ENCODE results near the gene TBC1D3B. TPM values are rescaled to one million over a fixed set of nuclear protein-coding genes. Genes with fewer than 3 reads are reported as not detected.
"Not testable (repeated sequence)": the region's sequence is repeated elsewhere in the genome, so short reads cannot be mapped to it uniquely, and the experiment has no call there.

Gene TBC1D3B
- polyA plus RNA-seq, result 1 to 10 TPM; 1.8 to 6.5 (median 4.5) TPM
- long read RNA-seq, donor 1, result 0 reads
- long read RNA-seq, donor 2, result 0 reads
- long read RNA-seq, donor 3, result 0 reads
- long read RNA-seq, donor 4, result 0 reads
- long read RNA-seq, donor 5, result 0 reads
- long read RNA-seq, donor 6, result 0 reads
- long read RNA-seq, donor 7, result 0 reads
- long read RNA-seq, donor 8, result 0 reads
- long read RNA-seq, donor 9, result 0 reads
- long read RNA-seq, donor 10, result 0 reads

DNA sequence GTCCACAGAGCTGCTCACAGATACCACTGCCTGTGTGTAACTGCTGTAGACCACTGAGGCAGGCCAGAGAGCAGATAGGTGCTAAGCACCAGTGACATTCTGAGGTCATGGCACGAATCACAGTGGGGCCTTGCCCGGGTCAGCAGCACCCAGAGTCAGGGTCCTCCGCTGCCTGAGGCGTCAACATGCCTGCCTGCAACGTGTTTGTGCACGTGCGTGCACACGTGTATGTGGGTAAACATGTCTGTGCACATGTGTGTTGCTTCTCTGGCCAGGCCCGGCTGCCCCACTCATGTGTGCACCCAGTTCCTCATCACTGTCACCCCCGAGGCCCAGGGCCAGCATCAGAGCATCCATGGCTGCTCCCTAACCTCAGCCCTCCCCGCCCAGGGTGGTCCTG, at the start of gene TBC1D3B:
Gene TBC1D3B (minus strand): TSS at position 101 of the 400 bp plus-strand sequence. CDS start 1,586 bp downstream, outside the sequence.
- FAIRE-seq; H3K4me1 ChIP-seq (ENCODE audit: control insufficient read depth in 3 of 3, insufficient read depth in 2 of 3, low read depth in 1 of 3, low read length in 2 of 3); H3K4me3 ChIP-seq (ENCODE audit: low read depth in 1 of 3, low read length in 3 of 3); H3K9me3 ChIP-seq (ENCODE audit: control insufficient read depth in 2 of 2, insufficient read depth in 1 of 2, low read depth in 1 of 2, low read length in 1 of 2); H3K27me3 ChIP-seq (ENCODE audit: control insufficient read depth in 3 of 3, insufficient read depth in 3 of 3, low read length in 3 of 3); DNase-seq; H3K27ac ChIP-seq (ENCODE audit: low read depth in 1 of 3, low read length in 2 of 3); H3K36me3 ChIP-seq (ENCODE audit: control insufficient read depth in 3 of 3, insufficient read depth in 2 of 3, low read depth in 1 of 3, low read length in 3 of 3): not testable (repeated sequence)
- no CpG with 5 or more reads among the region's 11 CpGs for WGBS, 3 donors

DNA sequence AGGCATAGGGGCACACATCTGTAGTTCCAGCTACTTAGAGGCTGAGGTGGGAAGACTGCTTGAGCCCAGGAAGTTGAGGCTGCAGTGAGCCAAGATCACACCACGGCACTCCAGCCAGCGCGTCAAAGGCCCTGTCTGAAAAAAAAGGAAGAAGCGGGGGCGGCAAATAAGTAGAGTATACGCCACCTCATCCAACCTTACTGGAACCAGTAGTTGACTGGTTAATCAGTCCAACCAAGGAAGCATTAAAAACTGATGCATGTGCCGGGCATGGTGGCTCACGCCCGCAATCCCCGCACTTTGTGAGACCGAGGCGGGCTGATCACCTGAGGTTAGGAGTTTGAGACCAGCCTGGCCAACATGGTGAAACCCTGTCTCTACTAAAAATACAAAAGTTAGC, 46.5 kb upstream of the TBC1D3B start:
- not testable (repeated sequence) for H3K9me3 ChIP-seq (ENCODE audit: control insufficient read depth in 2 of 2, insufficient read depth in 1 of 2, low read depth in 1 of 2, low read length in 1 of 2); DNase-seq; H3K27ac ChIP-seq (ENCODE audit: low read depth in 1 of 3, low read length in 2 of 3); H3K36me3 ChIP-seq (ENCODE audit: control insufficient read depth in 3 of 3, insufficient read depth in 2 of 3, low read depth in 1 of 3, low read length in 3 of 3); H3K27me3 ChIP-seq (ENCODE audit: control insufficient read depth in 3 of 3, insufficient read depth in 3 of 3, low read length in 3 of 3); H3K4me3 ChIP-seq (ENCODE audit: low read depth in 1 of 3, low read length in 3 of 3); H3K4me1 ChIP-seq (ENCODE audit: control insufficient read depth in 3 of 3, insufficient read depth in 2 of 3, low read depth in 1 of 3, low read length in 2 of 3); FAIRE-seq
- 92 to 95% (median 95%) methylated on average over 9 to 12 of the region's 12 CpGs for WGBS, 3 donors

- H3K27me3 ChIP-seq (ENCODE audit: control insufficient read depth in 3 of 3, insufficient read depth in 3 of 3, low read length in 3 of 3); DNase-seq; H3K9me3 ChIP-seq (ENCODE audit: control insufficient read depth in 2 of 2, insufficient read depth in 1 of 2, low read depth in 1 of 2, low read length in 1 of 2); H3K4me1 ChIP-seq (ENCODE audit: control insufficient read depth in 3 of 3, insufficient read depth in 2 of 3, low read depth in 1 of 3, low read length in 2 of 3); H3K27ac ChIP-seq (ENCODE audit: low read depth in 1 of 3, low read length in 2 of 3); FAIRE-seq; H3K4me3 ChIP-seq (ENCODE audit: low read depth in 1 of 3, low read length in 3 of 3); H3K36me3 ChIP-seq (ENCODE audit: control insufficient read depth in 3 of 3, insufficient read depth in 2 of 3, low read depth in 1 of 3, low read length in 3 of 3): not testable (repeated sequence)
- 69 to 84% (median 83%) methylated on average over 3 to 4 of the region's 4 CpGs for WGBS, 3 donors
Measured at GRCh38 chr17:36221581-36222100, 45.2 kb upstream of the TBC1D3B start.

DNA sequence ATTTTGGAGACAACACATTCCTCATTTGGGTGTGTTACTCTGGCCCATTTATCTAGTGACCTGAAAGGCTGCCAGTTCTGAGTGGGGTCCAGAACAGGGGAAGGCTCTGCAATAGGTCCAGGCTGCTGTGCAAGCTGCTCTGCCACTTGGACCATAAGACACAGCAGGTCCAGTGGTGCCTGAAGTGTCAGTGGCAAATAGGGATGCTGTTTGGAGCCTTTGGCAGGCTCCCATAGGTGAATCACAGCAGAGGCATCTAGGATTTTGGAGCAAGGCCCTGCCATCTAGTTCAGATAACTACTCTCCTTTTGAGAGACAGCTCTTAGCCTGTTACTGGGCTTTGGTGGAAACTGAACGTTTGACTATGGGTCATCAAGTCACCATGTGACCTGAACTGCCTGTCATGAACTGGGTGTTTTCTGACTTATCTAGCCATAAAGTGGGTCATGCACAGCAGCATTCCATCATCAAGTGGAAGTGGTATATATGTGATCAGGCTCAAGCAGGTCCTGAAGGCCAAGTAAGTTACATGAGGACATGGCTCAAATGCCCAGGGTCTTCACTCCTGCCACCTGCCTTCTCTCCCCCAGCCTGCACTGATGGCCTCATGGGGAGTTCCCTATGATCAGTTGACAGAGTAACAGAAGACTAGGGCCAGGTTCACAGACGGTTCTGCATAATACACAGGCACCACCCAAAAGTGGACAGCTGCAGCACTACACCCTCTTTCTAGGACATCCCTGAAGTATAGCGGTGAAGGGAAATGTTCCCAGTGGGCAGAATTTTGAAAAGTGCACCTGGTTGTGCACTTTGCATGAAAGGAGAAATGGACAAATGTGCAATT, 44.5 kb upstream of the TBC1D3B start:
- DNase-seq; H3K4me3 ChIP-seq (ENCODE audit: low read depth in 1 of 3, low read length in 3 of 3); H3K27ac ChIP-seq (ENCODE audit: low read depth in 1 of 3, low read length in 2 of 3); H3K9me3 ChIP-seq (ENCODE audit: control insufficient read depth in 2 of 2, insufficient read depth in 1 of 2, low read depth in 1 of 2, low read length in 1 of 2); H3K4me1 ChIP-seq (ENCODE audit: control insufficient read depth in 3 of 3, insufficient read depth in 2 of 3, low read depth in 1 of 3, low read length in 2 of 3); FAIRE-seq; H3K27me3 ChIP-seq (ENCODE audit: control insufficient read depth in 3 of 3, insufficient read depth in 3 of 3, low read length in 3 of 3); H3K36me3 ChIP-seq (ENCODE audit: control insufficient read depth in 3 of 3, insufficient read depth in 2 of 3, low read depth in 1 of 3, low read length in 3 of 3): not testable (repeated sequence)
- 57 to 73% (median 68%) methylated on average over 3 of the region's 3 CpGs for WGBS, 3 donors

- WGBS, 3 donors, result 90 to 100% (median 95%) methylated on average over 1 of the region's 1 CpG
- FAIRE-seq; H3K4me1 ChIP-seq (ENCODE audit: control insufficient read depth in 3 of 3, insufficient read depth in 2 of 3, low read depth in 1 of 3, low read length in 2 of 3): not testable (repeated sequence)
Measured at GRCh38 chr17:36219556-36219955, 43.1 kb upstream of the TBC1D3B start.

DNA sequence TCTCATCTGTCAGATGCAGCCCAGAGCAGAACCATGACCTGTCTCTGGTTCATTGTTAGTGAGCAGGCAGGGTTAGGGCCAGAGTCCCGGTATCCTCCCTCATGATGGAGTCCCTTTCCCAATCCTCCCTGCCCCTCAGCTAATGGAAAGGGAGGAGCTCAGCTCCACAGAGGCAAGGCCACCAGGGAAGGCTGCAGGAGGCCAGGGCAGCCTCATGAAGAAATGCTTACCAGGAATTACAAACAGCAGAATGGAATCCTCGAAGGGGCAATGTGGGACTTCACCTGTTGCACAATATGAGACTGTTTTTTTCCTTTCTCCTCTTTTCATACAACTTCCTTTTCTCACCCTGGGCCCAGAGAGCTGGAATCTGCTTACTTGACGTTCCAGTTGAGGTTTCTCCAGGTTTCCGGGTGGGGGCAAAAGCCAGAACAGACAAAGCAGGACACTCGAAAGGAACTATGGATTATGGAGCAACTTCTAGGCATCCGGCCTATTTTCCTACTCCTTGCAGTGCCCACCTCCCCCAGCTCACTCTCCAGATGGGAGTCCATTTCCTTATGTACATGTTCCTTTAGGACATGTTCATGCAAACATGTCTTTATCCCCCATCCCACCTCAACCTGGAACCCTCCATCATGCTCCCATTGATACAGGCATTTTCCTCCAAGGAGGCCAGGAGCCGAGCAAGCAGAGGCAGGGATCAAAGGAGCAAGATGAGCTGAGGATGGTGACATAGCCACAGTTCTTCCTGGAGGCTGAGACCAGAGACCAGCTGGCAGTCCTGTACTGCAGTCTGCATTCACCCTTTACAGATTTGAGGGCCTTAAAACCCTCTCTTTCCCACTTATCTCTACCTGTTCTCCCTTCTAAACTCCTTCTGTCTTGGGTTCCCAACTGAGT, 39.2 kb upstream of the TBC1D3B start:
- FAIRE-seq; H3K9me3 ChIP-seq (ENCODE audit: control insufficient read depth in 2 of 2, insufficient read depth in 1 of 2, low read depth in 1 of 2, low read length in 1 of 2); H3K4me1 ChIP-seq (ENCODE audit: control insufficient read depth in 3 of 3, insufficient read depth in 2 of 3, low read depth in 1 of 3, low read length in 2 of 3); H3K36me3 ChIP-seq (ENCODE audit: control insufficient read depth in 3 of 3, insufficient read depth in 2 of 3, low read depth in 1 of 3, low read length in 3 of 3); H3K4me3 ChIP-seq (ENCODE audit: low read depth in 1 of 3, low read length in 3 of 3); H3K27me3 ChIP-seq (ENCODE audit: control insufficient read depth in 3 of 3, insufficient read depth in 3 of 3, low read length in 3 of 3); DNase-seq: not testable (repeated sequence)
- 73 to 81% (median 79%) methylated on average over 7 of the region's 7 CpGs for WGBS, 3 donors
- H3K27ac ChIP-seq (ENCODE audit: low read depth in 1 of 3, low read length in 2 of 3), result peak overlapping the region in 1 of 3 donors; percentile 16

More at GRCh38 chr17:36219556-36219955, 43.1 kb upstream of the TBC1D3B start:
- not testable (repeated sequence) for H3K9me3 ChIP-seq (ENCODE audit: control insufficient read depth in 2 of 2, insufficient read depth in 1 of 2, low read depth in 1 of 2, low read length in 1 of 2); DNase-seq; H3K27ac ChIP-seq (ENCODE audit: low read depth in 1 of 3, low read length in 2 of 3); H3K36me3 ChIP-seq (ENCODE audit: control insufficient read depth in 3 of 3, insufficient read depth in 2 of 3, low read depth in 1 of 3, low read length in 3 of 3); H3K27me3 ChIP-seq (ENCODE audit: control insufficient read depth in 3 of 3, insufficient read depth in 3 of 3, low read length in 3 of 3); H3K4me3 ChIP-seq (ENCODE audit: low read depth in 1 of 3, low read length in 3 of 3)

GRCh38 chr17:36214918-36215317, 38.5 kb upstream of the TBC1D3B start:
- Histone ChIP-seq H3K4me3 (ENCODE audit: low read depth in 1 of 3, low read length in 3 of 3) (no peak overlapping the region), H3K4me1 (ENCODE audit: control insufficient read depth in 3 of 3, insufficient read depth in 2 of 3, low read depth in 1 of 3, low read length in 2 of 3) (no peaks in the 10 kb centered on the region), H3K36me3 (ENCODE audit: control insufficient read depth in 3 of 3, insufficient read depth in 2 of 3, low read depth in 1 of 3, low read length in 3 of 3) (no peaks in the 10 kb centered on the region), H3K27ac (ENCODE audit: low read depth in 1 of 3, low read length in 2 of 3) (no peak overlapping the region), H3K9me3 (ENCODE audit: control insufficient read depth in 2 of 2, insufficient read depth in 1 of 2, low read depth in 1 of 2, low read length in 1 of 2) (peaks cover 0 to 7% of the 10 kb centered on the region in 2 donors), H3K27me3 (ENCODE audit: control insufficient read depth in 3 of 3, insufficient read depth in 3 of 3, low read length in 3 of 3) (no peaks in the 10 kb centered on the region)
- no peak for DNase-seq
- FAIRE-seq, result no peak

GRCh38 chr17:36213695-36214094, 37.3 kb upstream of the TBC1D3B start:
- H3K9me3 ChIP-seq (ENCODE audit: control insufficient read depth in 2 of 2, insufficient read depth in 1 of 2, low read depth in 1 of 2, low read length in 1 of 2), result peaks cover 0 to 5% of the 10 kb centered on the region in 2 donors
- no peaks in the 10 kb centered on the region for H3K27me3 ChIP-seq (ENCODE audit: control insufficient read depth in 3 of 3, insufficient read depth in 3 of 3, low read length in 3 of 3)
- WGBS, 3 donors, result 72 to 90% (median 85%) methylated on average over 3 of the region's 3 CpGs
- H3K4me3 ChIP-seq (ENCODE audit: low read depth in 1 of 3, low read length in 3 of 3), result no peak overlapping the region
- no peaks in the 10 kb centered on the region for H3K4me1 ChIP-seq (ENCODE audit: control insufficient read depth in 3 of 3, insufficient read depth in 2 of 3, low read depth in 1 of 3, low read length in 2 of 3)
- DNase-seq, result no peak
- FAIRE-seq, result no peak
- H3K27ac ChIP-seq (ENCODE audit: low read depth in 1 of 3, low read length in 2 of 3), result no peak overlapping the region
- H3K36me3 ChIP-seq (ENCODE audit: control insufficient read depth in 3 of 3, insufficient read depth in 2 of 3, low read depth in 1 of 3, low read length in 3 of 3), result no peaks in the 10 kb centered on the region

Data from small intestine (tissue), 16 donors.